NCI-H1930 (cell line): ENCODE data around the gene PGK2.
A peak's percentile ranks its signal among the peaks of the same experiment; 100 is the strongest.

Experiments used
- DNase-seq, 2 experiments: peaks; one replicate each; lab custom pipeline; 2025; lab: John Stamatoyannopoulos, UW

PGK2 gene

GRCh38 chr6:49736017-49736508, 51.0 kb downstream of the PGK2 start:
- DNase-seq: peak in 1 of 2 experiments; percentile 44
